NCI-H748 treated with DMSO at 0.1 percent for 48 hours (cell line): ENCODE results near the gene ANKAR.
"Not testable (repeated sequence)": the region's sequence is repeated elsewhere in the genome, so short reads cannot be mapped to it uniquely, and the experiment has no call there.

Experiments used
- DNase-seq: peaks from one replicate; lab custom pipeline; 2025; lab: John Stamatoyannopoulos, UW

The ANKAR gene

DNA sequence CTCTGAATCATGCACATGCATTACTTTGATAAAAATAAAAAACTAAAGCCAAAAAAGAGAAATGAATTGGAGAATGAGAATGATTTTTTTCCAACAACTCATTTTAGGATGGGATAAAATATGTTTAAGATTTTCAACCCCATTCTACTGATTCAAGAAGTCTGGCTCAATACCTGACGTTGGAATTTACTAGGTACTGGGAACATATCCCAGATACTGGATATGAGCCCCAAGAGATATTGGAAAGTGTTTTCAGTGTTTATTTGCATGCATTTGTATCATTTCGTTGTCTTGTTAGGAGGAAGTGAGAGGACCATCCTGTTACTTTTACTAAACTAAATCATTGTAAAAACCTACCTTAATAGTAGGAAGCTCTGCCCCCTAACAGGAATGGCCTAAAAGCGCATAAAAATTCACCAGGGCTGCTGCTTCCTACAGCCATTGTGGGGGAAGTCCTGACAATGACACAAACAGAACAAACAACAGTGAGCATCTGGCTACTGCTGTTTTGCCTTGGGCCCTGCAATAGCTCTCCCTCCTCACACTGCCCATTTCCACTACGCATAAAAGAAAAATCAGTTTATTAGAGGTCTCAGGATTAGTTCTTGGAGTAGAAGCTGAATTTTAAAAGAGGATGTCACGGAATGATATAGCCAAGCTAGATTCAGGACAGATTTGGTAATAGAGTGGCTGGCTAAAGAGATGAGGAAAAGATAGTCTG lies 35.2 kb downstream of the ANKAR start:
- no peak for DNase-seq

DNA sequence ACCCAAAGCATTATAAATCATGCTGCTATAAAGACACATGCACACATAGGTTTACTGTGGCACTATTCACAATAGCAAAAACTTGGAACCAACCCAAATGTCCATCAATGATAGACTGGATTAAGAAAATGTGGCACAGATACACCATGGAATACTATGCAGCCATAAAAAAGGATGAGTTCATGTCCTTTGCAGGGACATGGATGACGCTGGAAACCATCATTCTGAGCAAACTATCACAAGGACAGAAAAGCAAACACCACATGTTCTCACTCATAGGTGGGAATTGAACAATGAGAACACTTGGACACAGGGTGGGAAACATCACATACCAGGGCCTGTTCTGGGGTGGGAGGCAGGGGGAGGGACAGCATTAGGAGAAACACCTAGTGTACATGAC lies 43.1 kb downstream of the ANKAR start:
- DNase-seq = not testable (repeated sequence)

DNA sequence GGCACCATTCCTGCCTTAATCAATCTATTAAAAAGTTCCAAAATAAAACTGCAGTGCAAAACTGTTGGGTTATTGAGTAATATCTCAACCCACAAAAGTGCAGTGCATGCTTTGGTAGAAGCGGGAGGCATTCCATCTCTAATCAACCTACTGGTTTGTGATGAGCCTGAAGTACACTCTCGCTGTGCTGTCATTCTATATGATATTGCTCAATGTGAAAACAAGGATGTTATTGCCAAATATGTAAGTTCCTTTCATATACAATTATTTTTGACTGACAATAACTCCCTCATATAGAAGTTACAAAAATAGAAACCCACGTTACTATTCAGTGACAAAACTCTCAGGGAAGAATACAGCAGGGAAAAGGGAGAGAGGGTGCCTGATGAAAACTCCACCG lies 45.1 kb downstream of the ANKAR start:
- DNase-seq = no peak

DNA sequence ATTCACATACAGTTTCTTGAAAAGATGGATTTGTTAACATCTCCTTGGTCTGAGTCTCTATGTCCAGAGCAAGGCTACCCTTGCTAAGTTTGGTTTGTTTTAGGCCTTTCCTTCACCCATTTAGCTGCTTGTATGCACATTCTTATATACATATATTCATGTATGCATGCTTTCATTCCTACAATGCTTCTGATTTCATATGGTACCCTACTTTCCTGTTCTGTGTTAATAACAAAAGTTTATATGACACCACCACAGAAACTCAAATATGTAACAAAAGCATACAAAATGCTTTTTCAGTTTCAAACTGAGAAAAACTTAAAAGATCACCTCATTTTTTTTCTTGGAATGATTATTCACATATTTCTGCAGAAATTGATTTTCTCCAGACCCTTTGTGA lies 48.7 kb downstream of the ANKAR start:
- DNase-seq = no peak
